ENCODE measurements around the gene SOCS6.

GRCh38 chr18:70354771-70355170 is 65.9 kb downstream of the SOCS6 start:
- TF ChIP-seq ZFP3 (CRISPR knock-in tag; IDR thresholded peaks at IDR 0.05) (no peak), ESRRG (CRISPR knock-in tag; IDR thresholded peaks at IDR 0.05) (no peak), BACH2 (CRISPR knock-in tag; IDR thresholded peaks at IDR 0.05; ENCODE audit: borderline replicate concordance) (no peak), TOX (CRISPR knock-in tag; IDR thresholded peaks at IDR 0.05; ENCODE audit: borderline replicate concordance) (no peak), POU6F1 (CRISPR knock-in tag; IDR thresholded peaks at IDR 0.05; ENCODE audit: borderline replicate concordance, low read depth) (no peak), ZNF565 (CRISPR knock-in tag; conservative IDR thresholded peaks at IDR 0.05; ENCODE audit: low read depth) (no peak), RARB (CRISPR knock-in tag; IDR thresholded peaks at IDR 0.05) (no peak), ZFP30 (CRISPR knock-in tag; IDR thresholded peaks at IDR 0.05) (no peak), GLIS3 (CRISPR knock-in tag; IDR thresholded peaks at IDR 0.05) (no peak), OSR1 (CRISPR knock-in tag; IDR thresholded peaks at IDR 0.05) (no peak)

Data from SK-N-SH treated with all-trans-retinoic acid at 6 μM for 48 hours (cell line).